ENCODE results near the gene MRPL30.
"Not testable (repeated sequence)": the region's sequence is repeated elsewhere in the genome, so short reads cannot be mapped to it uniquely, and the experiment has no call there.

Gene MRPL30

GRCh38 chr2:99180755-99181623, at the start of gene MRPL30, which contains the start of gene MITD1:
MRPL30 (plus strand) TSS chr2:99181184; CDS start chr2:99186204, 5,020 bp downstream.
MITD1 (minus strand) TSS chr2:99181058; CDS start chr2:99180981, 77 bp downstream.
- peak; percentile 80 for DNase-seq

GRCh38 chr2:99135044-99135556, 45.9 kb upstream of the MRPL30 start:
- DNase-seq, result not testable (repeated sequence)

- no peak for DNase-seq
These were observed 42.0 kb upstream of the MRPL30 start for GRCh38 chr2:99139003-99139402.

- DNase-seq, result no peak
These were observed 40.7 kb upstream of the MRPL30 start for GRCh38 chr2:99140056-99140859.

GRCh38 chr2:99140860-99141109, 40.2 kb upstream of the MRPL30 start:
- no peak for DNase-seq

- peak; percentile 97 for DNase-seq
These were observed 39.6 kb upstream of the MRPL30 start, which contains the start of gene C2orf15 for GRCh38 chr2:99141110-99142108. C2orf15 (plus strand) TSS chr2:99141707; CDS start chr2:99150559, 8,852 bp downstream.

GRCh38 chr2:99150706-99151105, 30.3 kb upstream of the MRPL30 start:
- no peak for DNase-seq

- DNase-seq, result no peak
These were observed 28.6 kb upstream of the MRPL30 start for GRCh38 chr2:99152199-99152895.

GRCh38 chr2:99153921-99154604, 26.9 kb upstream of the MRPL30 start:
- no peak for DNase-seq

GRCh38 chr2:99154643-99155536, 26.1 kb upstream of the MRPL30 start, which contains the start of the genes LIPT1 and TSGA10:
LIPT1 (plus strand) TSS chr2:99154967; CDS start chr2:99161958, 6,991 bp downstream.
TSGA10 (minus strand) TSS chr2:99154942; CDS start chr2:99109439, 45,503 bp downstream.
- DNase-seq, result peak; percentile 87

GRCh38 chr2:99156891-99157290, 24.1 kb upstream of the MRPL30 start:
- no peak for DNase-seq

- no peak for DNase-seq
These were observed 22.4 kb upstream of the MRPL30 start for GRCh38 chr2:99158599-99158998.

GRCh38 chr2:99159594-99159993, 21.4 kb upstream of the MRPL30 start:
- DNase-seq, result no peak

- no peak for DNase-seq
These were observed 14.8 kb upstream of the MRPL30 start for GRCh38 chr2:99166218-99166617.

GRCh38 chr2:99169534-99169933, 11.4 kb upstream of the MRPL30 start:
- DNase-seq, result no peak

- DNase-seq, result no peak
These were observed 9.4 kb upstream of the MRPL30 start for GRCh38 chr2:99171377-99172140.

- DNase-seq, result no peak
These were observed 628 bp downstream of the MRPL30 start for GRCh38 chr2:99181624-99182000.

GRCh38 chr2:99183025-99183424, 2.0 kb downstream of the MRPL30 start:
- DNase-seq, result no peak

- DNase-seq, result no peak
These were observed 3.8 kb downstream of the MRPL30 start for GRCh38 chr2:99184811-99185210.
